Tibial nerve (tissue), 4 donors: ENCODE results near the gene IGSF8.

ENCODE experiments used
- CTCF ChIP-seq, 5 experiments: fragments of 200-600 bp in 3 of 5; fragments of 450-650 bp in 2 of 5; sonication (generic) in 3 of 5; IDR thresholded peaks; one replicate each; pipeline ENCODE4 v1.5.1; 2016 to 2019; ENCODE audit warnings: antibody characterized with exemption in 5 of 5, mild to moderate bottlenecking in 3 of 5, moderate library complexity in 2 of 5
- EP300 ChIP-seq, 2 donors: sonication (generic); formaldehyde crosslinking; IDR thresholded peaks; one replicate each; pipeline ENCODE4 v1.6.1; 2017; ENCODE audit warnings: antibody characterized with exemption in 2 of 2, mild to moderate bottlenecking in 1 of 2
- POLR2A ChIP-seq, 2 donors: fragments of 450-650 bp; IDR thresholded peaks; one replicate each; pipeline ENCODE4 v1.6.1; 2017; ENCODE audit warnings: antibody characterized with exemption in 2 of 2, mild to moderate bottlenecking in 2 of 2, moderate library complexity in 2 of 2

- TF ChIP-seq EP300 (IDR thresholded peaks at IDR 0.05) (no peak), CTCF (IDR thresholded peaks at IDR 0.05) (no peak), POLR2A (IDR thresholded peaks at IDR 0.05) (no peak)
Measured at GRCh38 chr1:160129046-160129445, 30.6 kb upstream of the IGSF8 start.
